SHP77 treated with DMSO at 0.1 percent for 48 hours (cell line): ENCODE measurements around the gene PPP1R14C.
"Not testable (repeated sequence)": the region's sequence is repeated elsewhere in the genome, so short reads cannot be mapped to it uniquely, and the experiment has no call there.

Source experiments
- DNase-seq: peaks from one replicate; lab custom pipeline; 2025; lab: John Stamatoyannopoulos, UW

The PPP1R14C gene

GRCh38 chr6:150169181-150169580 is 26.3 kb downstream of the PPP1R14C start:
- DNase-seq, result no peak

- DNase-seq, result no peak
Measured at GRCh38 chr6:150169609-150170008, 26.8 kb downstream of the PPP1R14C start.

- no peak for DNase-seq
Measured at GRCh38 chr6:150172929-150173328, 30.1 kb downstream of the PPP1R14C start.

GRCh38 chr6:150175586-150176151 is 32.8 kb downstream of the PPP1R14C start:
- DNase-seq, result no peak

GRCh38 chr6:150176152-150176551 is 33.3 kb downstream of the PPP1R14C start:
- no peak for DNase-seq

- DNase-seq, result no peak
Measured at GRCh38 chr6:150176659-150177058, 33.8 kb downstream of the PPP1R14C start.

- no peak for DNase-seq
Measured at GRCh38 chr6:150177259-150177951, 34.6 kb downstream of the PPP1R14C start.

- DNase-seq, result no peak
Measured at GRCh38 chr6:150177952-150178520, 35.2 kb downstream of the PPP1R14C start.

- no peak for DNase-seq
Measured at GRCh38 chr6:150179030-150179429, 36.2 kb downstream of the PPP1R14C start.

GRCh38 chr6:150179907-150180424 is 37.1 kb downstream of the PPP1R14C start:
- DNase-seq, result not testable (repeated sequence)

GRCh38 chr6:150180517-150180916 is 37.7 kb downstream of the PPP1R14C start:
- no peak for DNase-seq

- DNase-seq, result no peak
Measured at GRCh38 chr6:150182460-150183078, 39.7 kb downstream of the PPP1R14C start.

- DNase-seq, result no peak
Measured at GRCh38 chr6:150183105-150183504, 40.3 kb downstream of the PPP1R14C start.

- DNase-seq, result no peak
Measured at GRCh38 chr6:150183966-150184365, 41.1 kb downstream of the PPP1R14C start.

GRCh38 chr6:150184850-150185731 is 42.2 kb downstream of the PPP1R14C start:
- DNase-seq, result no peak

GRCh38 chr6:150185732-150186117 is 42.9 kb downstream of the PPP1R14C start:
- DNase-seq, result no peak

GRCh38 chr6:150186129-150186898 is 43.5 kb downstream of the PPP1R14C start:
- DNase-seq, result no peak

GRCh38 chr6:150187433-150187832 is 44.6 kb downstream of the PPP1R14C start:
- DNase-seq, result not testable (repeated sequence)

- DNase-seq, result no peak
Measured at GRCh38 chr6:150189122-150189521, 46.3 kb downstream of the PPP1R14C start.

GRCh38 chr6:150191809-150192208 is 49.0 kb downstream of the PPP1R14C start:
- no peak for DNase-seq

- DNase-seq, result no peak
Measured at GRCh38 chr6:150194195-150194594, 51.4 kb downstream of the PPP1R14C start.
